NT2/D1 (cell line): ENCODE measurements around the gene DPPA5.
"Not testable (repeated sequence)": the region's sequence is repeated elsewhere in the genome, so short reads cannot be mapped to it uniquely, and the experiment has no call there.

Experiments
- DNase-seq: peaks from one replicate; pipeline ENCODE4 v3.0.0-alpha.2; 2011; ENCODE audit warnings: low read depth, low spot score
- H3K27me3 ChIP-seq: 2 replicates; pipeline ENCODE4 v1.6.0; 2011; ENCODE audit warnings: mild to moderate bottlenecking; ENCODE audit not compliant: insufficient read length, insufficient read depth
- H3K36me3 ChIP-seq: 2 replicates; pipeline ENCODE4 v1.6.1; 2011; ENCODE audit warnings: mild to moderate bottlenecking, low read length, mixed read lengths; ENCODE audit not compliant: insufficient read depth, insufficient read length
- H3K4me1 ChIP-seq: 2 replicates; pipeline ENCODE4 v1.5.1; 2011; ENCODE audit not compliant: insufficient read depth, insufficient read length
- H3K4me3 ChIP-seq: 2 replicates; pipeline ENCODE4 v1.5.1; 2011; ENCODE audit warnings: low read depth; ENCODE audit not compliant: insufficient read length
- H3K9ac ChIP-seq: 2 replicates; pipeline ENCODE4 v1.6.0; 2011; ENCODE audit warnings: low read depth; ENCODE audit not compliant: insufficient read length
- H3K9me3 ChIP-seq: 2 replicates; pipeline ENCODE4 v1.5.1; 2011; ENCODE audit warnings: mild to moderate bottlenecking, low read length; ENCODE audit not compliant: insufficient read depth
- SUZ12 ChIP-seq: IDR thresholded peaks from 2 replicates; pipeline ENCODE4 v1.6.1; 2011; ENCODE audit not compliant: insufficient read length, insufficient read depth; ENCODE audit errors: extremely low read depth
- YY1 ChIP-seq: IDR thresholded peaks from 2 replicates; pipeline ENCODE4 v1.6.1; 2011; ENCODE audit not compliant: insufficient read length, insufficient read depth
- ZNF274 ChIP-seq: IDR thresholded peaks from 2 replicates; pipeline ENCODE4 v1.6.1; 2011; ENCODE audit warnings: mild to moderate bottlenecking, low read depth, low read length

The DPPA5 gene, protein sequence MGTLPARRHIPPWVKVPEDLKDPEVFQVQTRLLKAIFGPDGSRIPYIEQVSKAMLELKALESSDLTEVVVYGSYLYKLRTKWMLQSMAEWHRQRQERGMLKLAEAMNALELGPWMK

DNA sequence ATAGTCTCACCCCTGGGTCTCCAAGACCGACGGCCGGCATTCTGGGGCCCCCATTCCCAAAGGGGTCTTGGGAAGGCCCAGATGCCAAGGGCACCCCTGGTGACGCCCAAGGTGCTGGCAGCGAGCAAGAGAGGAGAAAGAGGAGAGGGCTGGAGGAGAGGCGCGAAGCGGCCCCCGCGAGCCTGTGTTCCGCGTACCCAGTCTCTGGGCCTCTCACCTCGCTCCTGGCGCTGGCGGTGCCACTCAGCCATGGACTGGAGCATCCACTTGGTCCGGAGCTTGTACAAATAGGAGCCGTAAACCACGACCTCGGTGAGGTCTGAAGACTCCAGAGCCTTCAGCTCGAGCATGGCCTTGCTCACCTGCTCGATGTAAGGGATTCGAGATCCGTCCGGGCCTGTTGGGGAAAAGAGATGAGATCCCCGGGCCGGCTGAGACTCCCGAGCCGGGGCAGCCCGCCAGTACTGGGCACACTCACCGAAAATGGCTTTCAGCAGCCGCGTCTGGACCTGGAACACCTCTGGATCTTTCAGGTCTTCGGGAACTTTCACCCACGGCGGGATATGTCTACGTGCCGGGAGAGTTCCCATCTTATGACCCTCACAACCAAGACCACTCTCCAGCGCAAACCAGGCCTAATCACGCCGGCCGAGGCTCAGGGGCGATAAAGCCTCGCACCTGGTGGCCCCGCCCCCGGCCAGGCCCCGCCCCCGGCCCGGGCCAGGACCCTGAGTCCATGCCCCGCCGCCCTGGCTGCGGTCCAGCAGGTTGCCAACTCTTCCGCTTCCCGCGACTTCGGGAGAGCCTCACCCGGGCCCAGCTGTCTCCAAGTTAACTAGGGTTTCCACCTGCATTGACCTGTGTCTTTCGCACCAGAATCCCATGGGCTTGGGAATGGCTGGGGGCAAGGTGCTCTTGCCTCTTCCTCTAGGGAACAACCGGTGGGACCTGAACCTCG is at the start of gene DPPA5:
DPPA5 (minus strand) TSS at position 641 of the 958 bp plus-strand sequence; CDS start at position 590, 51 bp downstream.
- DNase-seq: no peak
- H3K9me3 ChIP-seq: no peaks in the 10 kb centered on the region; the same call in 1 of the 2 replicates
- no peak within 1 kb of the TSS for H3K9ac ChIP-seq
- no peaks in the 10 kb centered on the region for H3K36me3 ChIP-seq
- H3K27me3 ChIP-seq: peaks cover 63% of the 10 kb centered on the region
- TF ChIP-seq YY1 (no peak), ZNF274 (no peak), SUZ12 (no peak)
- H3K4me3 ChIP-seq: no peak within 1 kb of the TSS
- H3K4me1 ChIP-seq: peaks cover 1% of the 10 kb centered on the region

DNA sequence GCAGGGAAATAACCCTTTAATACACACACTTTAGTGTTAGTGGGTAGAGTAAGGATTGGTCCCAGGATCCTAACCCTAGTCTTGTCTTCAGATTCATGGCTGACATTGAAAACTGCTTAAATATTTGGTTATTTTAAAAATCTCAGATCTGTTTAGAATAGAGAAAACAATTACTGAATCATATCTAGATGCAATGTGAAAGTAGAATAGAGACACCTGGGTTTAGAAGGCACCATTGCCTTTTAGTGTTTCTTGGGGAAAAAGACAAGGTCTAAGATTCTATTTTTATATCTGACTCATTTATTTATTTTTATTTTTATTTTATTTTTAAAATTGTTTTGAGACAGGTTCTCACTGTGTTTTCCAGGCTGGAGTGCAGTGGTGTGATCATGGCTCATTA is 46.6 kb upstream of the DPPA5 start:
- no peaks in the 10 kb centered on the region for H3K36me3 ChIP-seq
- H3K9ac ChIP-seq: no peak overlapping the region
- TF ChIP-seq ZNF274 (no peak), SUZ12 (no peak), YY1 (no peak)
- H3K9me3 ChIP-seq: no peaks in the 10 kb centered on the region
- DNase-seq: no peak
- H3K4me3 ChIP-seq: no peak overlapping the region
- no peaks in the 10 kb centered on the region for H3K4me1 ChIP-seq
- H3K27me3 ChIP-seq: no peaks in the 10 kb centered on the region

DNA sequence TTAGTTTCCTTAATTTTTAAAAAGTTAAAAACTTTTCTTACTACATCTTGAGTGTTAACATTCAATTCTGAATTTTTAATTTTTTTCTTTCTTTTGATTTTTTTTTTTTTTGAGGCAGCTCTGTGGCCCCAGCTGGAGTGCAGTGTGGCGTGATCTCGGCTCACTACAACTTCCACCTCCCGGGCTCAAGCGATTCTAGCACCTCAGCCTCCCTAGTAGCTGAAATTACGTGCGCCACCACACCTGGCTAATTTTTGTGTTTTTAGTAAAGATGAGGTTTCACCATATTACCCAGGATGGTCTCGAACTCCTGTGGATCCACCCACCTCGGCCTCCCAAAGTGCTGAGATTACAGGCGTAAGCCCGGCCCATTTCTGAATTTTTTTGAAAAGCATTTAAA is 41.8 kb upstream of the DPPA5 start:
- TF ChIP-seq YY1 (no peak), ZNF274 (no peak), SUZ12 (no peak)
- Histone ChIP-seq H3K27me3 (no peaks in the 10 kb centered on the region), H3K4me1 (no peaks in the 10 kb centered on the region), H3K9me3 (peaks cover 6% of the 10 kb centered on the region; the same call in 1 of the 2 replicates), H3K36me3 (no peaks in the 10 kb centered on the region), H3K9ac (no peak overlapping the region), H3K4me3 (no peak overlapping the region)
- DNase-seq: no peak

DNA sequence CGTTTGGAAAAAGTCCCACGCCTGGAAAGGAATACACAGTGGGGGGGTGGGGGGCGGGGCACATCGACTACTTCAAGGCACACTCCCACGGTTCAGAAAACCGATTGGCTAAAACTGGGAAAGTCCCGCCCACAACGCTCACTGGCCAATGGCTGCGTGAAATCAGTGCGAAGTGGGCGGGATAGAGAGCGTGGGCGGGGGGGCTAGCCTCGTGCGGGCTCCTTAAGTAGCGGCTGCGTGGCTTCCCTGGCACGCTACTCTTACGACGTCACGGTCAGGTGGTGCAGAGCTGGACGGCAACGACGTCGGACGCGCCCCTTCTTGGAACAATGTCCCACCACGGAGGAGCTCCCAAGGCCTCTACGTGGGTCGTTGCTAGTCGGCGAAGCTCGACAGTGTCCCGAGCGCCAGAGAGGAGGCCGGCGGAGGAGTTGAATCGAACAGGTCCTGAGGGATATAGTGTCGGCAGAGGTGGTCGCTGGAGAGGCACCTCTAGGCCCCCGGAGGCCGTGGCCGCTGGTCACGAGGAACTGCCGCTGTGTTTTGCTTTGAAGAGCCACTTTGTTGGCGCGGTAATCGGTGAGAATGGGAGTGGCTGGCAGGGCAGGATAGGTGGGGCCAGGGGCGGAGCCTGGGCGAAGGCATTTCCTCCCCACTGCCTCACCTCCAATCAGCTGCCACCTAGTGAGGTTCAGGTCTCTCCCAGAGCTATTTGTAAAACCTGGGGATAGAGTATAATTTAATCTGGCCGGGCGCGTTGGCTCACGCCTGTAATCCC is 40.7 kb upstream of the DPPA5 start, which contains the start of gene DDX43:
DDX43 (plus strand) TSS at position 252 of the 778 bp plus-strand sequence; CDS start at position 330, 78 bp downstream.
- TF ChIP-seq SUZ12: no peak
- no peak for TF ChIP-seq ZNF274
- no peak for TF ChIP-seq YY1
- Histone ChIP-seq H3K9me3 (peaks cover 6% of the 10 kb centered on the region; the same call in 1 of the 2 replicates), H3K36me3 (no peaks in the 10 kb centered on the region), H3K9ac (no peak within 1 kb of the TSS), H3K27me3 (no peaks in the 10 kb centered on the region), H3K4me1 (no peaks in the 10 kb centered on the region), H3K4me3 (no peak within 1 kb of the TSS)
- DNase-seq: no peak

DNA sequence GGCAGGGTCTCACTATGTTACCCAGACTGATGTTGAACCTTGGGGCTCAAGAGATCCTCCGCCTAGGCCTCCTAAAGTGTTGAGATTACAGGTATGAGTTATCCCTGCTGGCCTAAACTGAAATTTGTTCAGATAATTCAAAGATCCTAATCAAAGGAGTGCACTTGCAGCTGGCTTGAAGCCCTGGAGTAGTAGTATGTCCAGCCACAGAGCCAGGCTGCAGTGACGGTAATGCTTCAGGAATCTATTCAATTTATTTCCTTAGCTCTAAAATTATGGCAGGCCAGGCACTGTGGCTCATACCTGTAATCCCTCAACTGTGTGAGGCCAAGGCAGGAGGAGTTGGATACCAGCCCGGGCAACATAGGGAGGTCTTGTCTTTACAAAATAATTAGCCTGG is 39.2 kb upstream of the DPPA5 start:
- no peaks in the 10 kb centered on the region for H3K4me1 ChIP-seq
- TF ChIP-seq ZNF274 (no peak), YY1 (no peak), SUZ12 (no peak)
- H3K9ac ChIP-seq: no peak overlapping the region
- H3K36me3 ChIP-seq: no peaks in the 10 kb centered on the region
- no peaks in the 10 kb centered on the region for H3K27me3 ChIP-seq
- H3K4me3 ChIP-seq: no peak overlapping the region
- H3K9me3 ChIP-seq: peaks cover 6% of the 10 kb centered on the region; the same call in 1 of the 2 replicates
- no peak for DNase-seq

DNA sequence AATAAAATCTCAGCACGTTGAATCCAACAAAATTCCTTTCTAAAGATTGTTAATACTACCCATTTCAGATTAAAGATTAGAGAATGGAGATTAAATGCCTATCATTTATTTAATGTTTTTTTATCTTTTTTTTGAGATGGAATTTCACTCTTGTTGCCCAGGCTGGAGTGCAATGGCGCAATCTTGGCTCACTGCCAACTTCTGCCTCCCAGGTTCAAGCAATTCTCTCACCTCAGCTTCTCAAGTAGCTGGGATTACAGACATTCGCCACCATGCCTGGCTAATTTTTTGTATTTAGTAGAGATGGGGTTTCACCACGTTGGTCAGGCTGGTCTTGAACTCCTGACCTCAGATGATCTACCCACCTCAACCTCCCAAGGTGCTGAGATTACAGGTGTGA is 38.1 kb upstream of the DPPA5 start:
- not testable (repeated sequence) for H3K9ac ChIP-seq, H3K9me3 ChIP-seq, H3K36me3 ChIP-seq, H3K27me3 ChIP-seq, DNase-seq, H3K4me3 ChIP-seq, H3K4me1 ChIP-seq

DNA sequence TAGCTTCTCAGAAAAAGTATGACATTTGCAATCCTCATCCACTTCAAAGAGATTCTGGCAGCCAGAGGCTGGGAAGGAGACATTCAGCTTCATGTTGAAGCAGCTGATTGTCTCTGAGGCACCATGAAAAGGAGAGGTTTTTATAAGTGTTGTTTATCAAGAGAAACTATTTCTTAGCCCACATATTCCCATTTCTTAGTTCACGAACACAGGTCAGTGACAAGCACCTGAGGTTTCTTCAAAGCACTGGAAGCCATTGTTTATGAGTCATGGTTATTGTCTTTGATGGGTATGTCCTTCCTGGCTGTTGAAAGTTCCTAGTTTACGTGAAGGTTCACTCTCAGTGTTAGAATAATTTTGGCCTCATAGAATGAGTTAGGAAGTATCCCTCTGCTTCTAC is 37.6 kb upstream of the DPPA5 start:
- Histone ChIP-seq H3K9ac (no peak overlapping the region), H3K4me1 (no peaks in the 10 kb centered on the region), H3K27me3 (no peaks in the 10 kb centered on the region), H3K4me3 (no peak overlapping the region), H3K9me3 (peaks cover 6% of the 10 kb centered on the region; the same call in 1 of the 2 replicates), H3K36me3 (no peaks in the 10 kb centered on the region)
- no peak for DNase-seq
- no peak for TF ChIP-seq SUZ12
- no peak for TF ChIP-seq ZNF274
- no peak for TF ChIP-seq YY1
